Esophagus squamous epithelium (tissue), 5 donors: ENCODE results near the gene TMEM91. TPM values are rescaled to one million over a fixed set of nuclear protein-coding genes. Genes with fewer than 3 reads are reported as not detected.
A peak's percentile ranks its signal among the peaks of the same experiment; 100 is the strongest.
"Not testable (repeated sequence)": the region's sequence is repeated elsewhere in the genome, so short reads cannot be mapped to it uniquely, and the experiment has no call there.

Source experiments
- DNase-seq: peaks from one replicate; lab custom pipeline; 2025; lab: John Stamatoyannopoulos, UW
- H3K27ac ChIP-seq, 4 donors: fragments of 200-600 bp; sonication (generic); one replicate each; pipeline ENCODE4 v1.5.1; 2016 to 2019; ENCODE audit warnings: mild to moderate bottlenecking in 1 of 4
- H3K27me3 ChIP-seq, 4 donors: fragments of 200-600 bp; sonication (generic); 1 replicate in 3 of 4; 2 replicates in 1 of 4; pipeline versions ENCODE4 v1.5.1 to v1.6.0; 2017 to 2021; ENCODE audit warnings: antibody characterized with exemption in 1 of 4
- H3K36me3 ChIP-seq, 3 donors: fragments of 200-600 bp; sonication (generic); one replicate each; pipeline ENCODE4 v1.5.1; 2016 to 2019
- H3K4me1 ChIP-seq, 3 donors: fragments of 200-600 bp; sonication (generic); one replicate each; pipeline ENCODE4 v1.5.1; 2017 to 2019
- H3K4me3 ChIP-seq, 4 donors: fragments of 200-600 bp; sonication (generic); 1 replicate in 3 of 4; 2 replicates in 1 of 4; pipeline ENCODE4 v1.5.1; 2016 to 2019; ENCODE audit warnings: mild to moderate bottlenecking in 2 of 4, moderate library complexity in 1 of 4
- H3K9me3 ChIP-seq, 3 donors: fragments of 200-600 bp; sonication (generic); one replicate each; pipeline ENCODE4 v1.5.1; 2016 to 2019
- POLR2A ChIP-seq, 4 donors: fragments of 450-650 bp; IDR thresholded peaks; one replicate each; pipeline ENCODE4 v1.6.1; 2017; ENCODE audit warnings: antibody characterized with exemption in 4 of 4, mild to moderate bottlenecking in 4 of 4, moderate library complexity in 3 of 4
- WGBS, 2 donors: methylation state at CpG; one replicate each; pipeline ENCODE4 v1.1.5; 2018; 5-methylcytosine and 5-hydroxymethylcytosine counted together
- intact Hi-C: fragments of 100-400 bp; cut with DNase I; formaldehyde crosslinking; loops from one replicate; pipeline ENCODE4 v1.15.0; 2022
- total RNA-seq, 4 donors: library from RNA; depleted of rRNA; stranded (reverse); fragments of >200 nt; gene quantifications; one replicate each; pipeline ENCODE4 v1.1.0, GENCODE V29; 2016
- TF ChIP-seq, protein P1 (sequence below), 6 experiments: fragments of 450-650 bp in 4 of 6; fragments of 200-600 bp in 2 of 6; sonication (generic) in 2 of 6; IDR thresholded peaks; one replicate each; pipeline ENCODE4 v1.5.1; 2016 to 2019; ENCODE audit warnings: antibody characterized with exemption in 6 of 6, mild to moderate bottlenecking in 4 of 6, moderate library complexity in 4 of 6
- donor health status: DM: yes; HTN: yes; CAD: no.

Gene TMEM91
- total RNA-seq, 4 donors from 2014 or later, result 6.2 to 15.8 (median 9.3) TPM

GRCh38 chr19:41334793-41335192, 41.5 kb upstream of the TMEM91 start:
- no peak for TF ChIP-seq POLR2A (IDR thresholded peaks at IDR 0.05)
- TF ChIP-seq, protein P1, sequence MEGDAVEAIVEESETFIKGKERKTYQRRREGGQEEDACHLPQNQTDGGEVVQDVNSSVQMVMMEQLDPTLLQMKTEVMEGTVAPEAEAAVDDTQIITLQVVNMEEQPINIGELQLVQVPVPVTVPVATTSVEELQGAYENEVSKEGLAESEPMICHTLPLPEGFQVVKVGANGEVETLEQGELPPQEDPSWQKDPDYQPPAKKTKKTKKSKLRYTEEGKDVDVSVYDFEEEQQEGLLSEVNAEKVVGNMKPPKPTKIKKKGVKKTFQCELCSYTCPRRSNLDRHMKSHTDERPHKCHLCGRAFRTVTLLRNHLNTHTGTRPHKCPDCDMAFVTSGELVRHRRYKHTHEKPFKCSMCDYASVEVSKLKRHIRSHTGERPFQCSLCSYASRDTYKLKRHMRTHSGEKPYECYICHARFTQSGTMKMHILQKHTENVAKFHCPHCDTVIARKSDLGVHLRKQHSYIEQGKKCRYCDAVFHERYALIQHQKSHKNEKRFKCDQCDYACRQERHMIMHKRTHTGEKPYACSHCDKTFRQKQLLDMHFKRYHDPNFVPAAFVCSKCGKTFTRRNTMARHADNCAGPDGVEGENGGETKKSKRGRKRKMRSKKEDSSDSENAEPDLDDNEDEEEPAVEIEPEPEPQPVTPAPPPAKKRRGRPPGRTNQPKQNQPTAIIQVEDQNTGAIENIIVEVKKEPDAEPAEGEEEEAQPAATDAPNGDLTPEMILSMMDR (IDR thresholded peaks at IDR 0.05), result no peak
- Histone ChIP-seq H3K4me3 (no peak overlapping the region), H3K27me3 (no peaks in the 10 kb centered on the region), H3K36me3 (peaks cover 0 to 84% (median 22%) of the 10 kb centered on the region in 3 donors), H3K9me3 (no peaks in the 10 kb centered on the region), H3K4me1 (peaks cover 0 to 20% (median 0%) of the 10 kb centered on the region in 3 donors), H3K27ac (peak overlapping the region in 1 of 4 donors; percentile 36)
- intact Hi-C loops, result no loop called here
- no peak for DNase-seq
- WGBS, 2 donors, result 69 to 75% methylated on average over 4 to 5 of the region's 5 CpGs

DNA sequence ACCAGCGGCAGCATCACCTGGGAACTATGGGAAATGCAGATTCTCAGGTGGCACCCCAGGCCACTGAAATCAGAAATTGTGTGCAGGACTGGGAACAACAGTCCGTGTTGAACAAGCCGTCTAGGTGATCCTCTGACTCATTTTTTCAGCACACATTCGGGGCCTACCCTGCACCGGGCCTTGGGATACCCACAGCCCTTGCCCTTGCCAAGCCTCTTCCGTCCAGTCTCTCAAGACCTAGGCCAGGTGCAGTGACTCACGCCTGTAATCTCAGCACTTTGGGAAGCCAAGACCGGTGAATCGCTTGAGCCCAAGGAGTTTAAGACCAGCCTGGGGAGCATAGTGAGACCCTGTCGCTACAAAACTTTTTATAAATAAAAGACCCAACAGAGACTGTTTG, 40.9 kb upstream of the TMEM91 start:
- intact Hi-C loops, result no loop called here
- peaks cover 0 to 15% (median 0%) of the 10 kb centered on the region in 3 donors for H3K4me1 ChIP-seq
- H3K36me3 ChIP-seq, result peaks cover 0 to 84% (median 24%) of the 10 kb centered on the region in 3 donors
- no peak for TF ChIP-seq POLR2A (IDR thresholded peaks at IDR 0.05)
- TF ChIP-seq, protein P1 (IDR thresholded peaks at IDR 0.05), result no peak
- 79 to 80% methylated on average over 8 to 10 of the region's 10 CpGs for WGBS, 2 donors
- H3K9me3 ChIP-seq, result no peaks in the 10 kb centered on the region
- H3K27ac ChIP-seq, result no peak overlapping the region
- no peak overlapping the region for H3K4me3 ChIP-seq
- DNase-seq, result no peak
- H3K27me3 ChIP-seq, result no peaks in the 10 kb centered on the region

DNA sequence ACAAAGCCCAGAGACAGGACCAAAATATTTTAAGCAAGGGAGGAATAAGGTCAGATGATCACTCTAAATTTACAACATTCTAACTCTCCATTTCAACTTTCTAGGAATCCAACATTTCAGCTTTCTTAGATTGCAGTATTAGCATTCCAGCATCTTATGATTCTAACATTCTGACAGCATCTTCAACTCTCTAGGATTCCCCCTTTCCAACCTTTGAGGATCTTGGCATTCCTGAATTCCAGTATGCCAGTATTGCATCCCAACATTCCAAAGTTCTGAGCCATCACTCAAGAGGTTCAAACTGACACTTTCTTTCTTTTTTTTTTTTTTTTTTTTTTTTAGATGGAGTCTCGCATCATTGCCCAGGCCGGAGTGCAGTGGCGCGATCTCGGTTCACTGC, 36.4 kb upstream of the TMEM91 start:
- peaks cover 5 to 94% (median 40%) of the 10 kb centered on the region in 3 donors for H3K36me3 ChIP-seq
- TF ChIP-seq POLR2A (IDR thresholded peaks at IDR 0.05), result no peak
- TF ChIP-seq, protein P1 (IDR thresholded peaks at IDR 0.05), result no peak
- no peak overlapping the region for H3K4me3 ChIP-seq
- intact Hi-C loops, result no loop called here
- WGBS, 2 donors, result 96% methylated on average over 4 to 5 of the region's 5 CpGs
- no peak overlapping the region for H3K27ac ChIP-seq
- no peaks in the 10 kb centered on the region for H3K9me3 ChIP-seq
- no peaks in the 10 kb centered on the region for H3K27me3 ChIP-seq
- H3K4me1 ChIP-seq, result peaks cover 0 to 7% (median 0%) of the 10 kb centered on the region in 3 donors
- no peak for DNase-seq

DNA sequence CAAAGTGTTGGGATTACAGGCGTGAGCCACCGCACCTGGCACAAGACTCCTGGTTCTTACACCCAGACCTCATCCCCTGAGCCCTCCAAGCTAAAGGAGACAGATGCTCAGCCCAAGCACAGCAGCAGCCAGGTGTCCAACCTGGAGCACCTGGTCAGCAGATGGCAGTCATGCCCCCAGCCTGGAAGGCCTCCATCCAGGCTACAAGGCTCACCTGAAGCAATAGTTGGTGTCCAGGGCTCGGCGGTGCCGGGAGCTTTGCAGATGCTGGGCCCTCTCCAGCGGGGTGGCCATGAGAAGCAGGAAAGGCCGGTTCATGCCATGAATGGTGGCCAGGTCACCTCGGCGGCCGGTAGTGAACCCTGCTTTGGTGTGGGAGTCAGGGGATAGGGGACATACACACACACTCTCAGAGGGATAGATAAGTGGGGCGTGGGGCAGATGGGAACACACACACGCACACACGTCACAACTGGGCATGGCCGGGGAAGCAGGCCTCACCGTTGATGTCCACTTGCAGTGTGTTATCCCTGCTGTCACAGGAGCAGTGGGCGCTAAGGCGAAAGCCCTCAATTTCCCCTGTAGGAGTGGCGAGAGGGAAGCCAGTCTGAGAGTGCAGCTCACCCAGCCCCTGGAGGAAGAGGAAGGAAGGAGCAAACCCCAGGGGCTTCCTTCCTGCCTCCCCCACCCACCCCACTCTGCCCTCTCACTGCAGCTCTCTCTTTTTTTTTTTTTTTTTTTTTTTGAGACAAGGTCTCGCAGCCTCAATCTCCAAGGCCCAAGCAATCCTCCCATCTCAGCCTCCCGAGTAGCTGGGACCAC, 34.5 kb upstream of the TMEM91 start:
- Histone ChIP-seq H3K9me3 (no peaks in the 10 kb centered on the region), H3K36me3 (peaks cover 5 to 98% (median 46%) of the 10 kb centered on the region in 3 donors), H3K4me1 (no peaks in the 10 kb centered on the region), H3K4me3 (no peak overlapping the region), H3K27me3 (no peaks in the 10 kb centered on the region), H3K27ac (no peak overlapping the region)
- TF ChIP-seq, protein P1 (IDR thresholded peaks at IDR 0.05), result peak in 1 of 6 experiments; percentile 14
- no peak for TF ChIP-seq POLR2A (IDR thresholded peaks at IDR 0.05)
- intact Hi-C loops, result no loop called here
- 85 to 92% methylated on average over 13 to 17 of the region's 20 CpGs for WGBS, 2 donors
- no peak for DNase-seq

DNA sequence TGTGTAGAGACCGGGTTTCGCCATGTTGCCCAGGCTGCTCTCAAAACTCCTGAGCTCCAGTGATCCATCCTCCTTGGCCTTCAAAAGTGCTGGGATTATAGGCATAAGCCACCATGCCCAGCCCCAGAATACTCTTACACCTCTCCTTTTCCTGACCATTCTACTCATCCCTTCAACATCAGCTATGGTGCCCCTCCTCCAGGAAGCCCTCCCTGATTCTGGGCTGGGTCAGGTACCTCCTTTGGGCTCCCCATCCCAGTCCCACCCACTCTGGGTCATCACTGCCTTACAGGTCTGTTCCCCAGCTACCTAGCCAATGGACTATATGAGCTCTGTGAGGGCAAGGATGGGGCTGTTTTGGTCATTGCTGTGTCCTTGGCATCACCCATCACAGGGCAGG, 32.2 kb upstream of the TMEM91 start:
- intact Hi-C loops, result no loop called here
- TF ChIP-seq POLR2A (IDR thresholded peaks at IDR 0.05), result no peak
- TF ChIP-seq, protein P1 (IDR thresholded peaks at IDR 0.05), result no peak
- peaks cover 5 to 90% (median 51%) of the 10 kb centered on the region in 3 donors for H3K36me3 ChIP-seq
- no peak overlapping the region for H3K27ac ChIP-seq
- H3K9me3 ChIP-seq, result no peaks in the 10 kb centered on the region
- H3K4me3 ChIP-seq, result no peak overlapping the region
- WGBS, 2 donors, result 85 to 100% methylated on average over 2 of the region's 2 CpGs
- H3K4me1 ChIP-seq, result peaks cover 0 to 12% (median 3%) of the 10 kb centered on the region in 3 donors
- no peaks in the 10 kb centered on the region for H3K27me3 ChIP-seq
- DNase-seq, result no peak

DNA sequence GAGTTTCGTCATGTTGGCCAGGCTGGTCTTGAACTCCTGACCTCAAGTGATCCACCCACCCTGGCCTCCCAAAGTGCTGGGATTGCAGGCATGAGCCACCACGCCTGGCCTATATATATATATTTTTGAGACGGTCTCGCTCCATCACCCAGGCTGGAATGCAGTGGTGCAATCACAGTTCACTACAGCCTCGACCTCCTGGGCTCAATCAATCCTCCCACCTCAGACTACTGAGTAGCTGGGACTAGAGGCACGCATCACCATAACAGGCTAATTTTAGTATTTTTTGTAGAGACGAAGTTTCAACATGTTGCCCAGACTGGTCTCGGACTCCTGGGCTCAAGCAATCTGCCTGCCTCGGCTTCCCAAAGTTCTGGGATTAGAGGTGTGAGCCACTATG, 29.4 kb upstream of the TMEM91 start:
- intact Hi-C loops, H3K9me3 ChIP-seq, H3K4me3 ChIP-seq, H3K27me3 ChIP-seq, H3K27ac ChIP-seq, DNase-seq: not testable (repeated sequence)
- peaks cover 14 to 39% (median 17%) of the 10 kb centered on the region in 3 donors for H3K4me1 ChIP-seq
- 89 to 95% methylated on average over 6 to 9 of the region's 9 CpGs for WGBS, 2 donors
- peaks cover under 1 to 64% (median 32%) of the 10 kb centered on the region in 3 donors for H3K36me3 ChIP-seq
